ENCODE data around the gene AMIGO1.

AMIGO1 gene

GRCh38 chr1:109483672-109484518 is 25.6 kb downstream of the AMIGO1 start, which contains the start of gene ATXN7L2:
TSS of gene ATXN7L2 (plus strand) at chr1:109483905. CDS start at chr1:109483954, 49 bp downstream.
- no peak for TF ChIP-seq CTCF (IDR thresholded peaks at IDR 0.05)
- Histone ChIP-seq H3K4me3 (peak within 1 kb of the TSS; percentile 98), H3K27ac (peak within 1 kb of the TSS; percentile 94 to 99)
- DNase-seq (ENCODE audit: low spot score), result peak; percentile 97

GRCh38 chr1:109482791-109483671 is 26.5 kb downstream of the AMIGO1 start:
- peak overlapping the region; percentile 98 for H3K4me3 ChIP-seq
- TF ChIP-seq CTCF (IDR thresholded peaks at IDR 0.05), result no peak
- no peak for DNase-seq (ENCODE audit: low spot score)
- H3K27ac ChIP-seq, result peak overlapping the region in 1 of 2 donors; percentile 99

- no peak overlapping the region for H3K4me3 ChIP-seq
- no peak for DNase-seq (ENCODE audit: low spot score)
- no peak for TF ChIP-seq CTCF (IDR thresholded peaks at IDR 0.05)
Measured at GRCh38 chr1:109482242-109482641, 27.3 kb downstream of the AMIGO1 start.

GRCh38 chr1:109481646-109482045 is 27.9 kb downstream of the AMIGO1 start:
- H3K27ac ChIP-seq, result no peak overlapping the region
- no peak for TF ChIP-seq CTCF (IDR thresholded peaks at IDR 0.05)
- no peak overlapping the region for H3K4me3 ChIP-seq
- peak; percentile 68 for DNase-seq (ENCODE audit: low spot score)

More at GRCh38 chr1:109482242-109482641, 27.3 kb downstream of the AMIGO1 start:
- H3K27ac ChIP-seq, result no peak overlapping the region

GRCh38 chr1:109479901-109480300 is 29.6 kb downstream of the AMIGO1 start:
- Histone ChIP-seq H3K4me3 (no peak overlapping the region), H3K27ac (no peak overlapping the region)
- DNase-seq (ENCODE audit: low spot score), result no peak
- TF ChIP-seq CTCF (IDR thresholded peaks at IDR 0.05), result no peak

- DNase-seq (ENCODE audit: low spot score), result peak; percentile 57
- Histone ChIP-seq H3K4me3 (no peak overlapping the region), H3K27ac (no peak overlapping the region)
- TF ChIP-seq CTCF (IDR thresholded peaks at IDR 0.05), result no peak
Measured at GRCh38 chr1:109479311-109479710, 30.2 kb downstream of the AMIGO1 start.

All from coronary artery (tissue), 2 donors.